BE2C (cell line): ENCODE data around the gene LIN7B. TPM values are rescaled to one million over a fixed set of nuclear protein-coding genes. Genes with fewer than 3 reads are reported as not detected.

ENCODE experiments used
- DNase-seq: peaks from one replicate; pipeline ENCODE4 v3.0.0-alpha.2; 2020
- H3K27me3 ChIP-seq: fragments of 250-450 bp; sonication (Bioruptor Pico); 2 replicates; pipeline ENCODE4 v1.5.1; 2020; ENCODE audit warnings: mild to moderate bottlenecking
- H3K36me3 ChIP-seq: fragments of 250-450 bp; sonication (Bioruptor Pico); 2 replicates; pipeline ENCODE4 v1.5.1; 2020; ENCODE audit warnings: mild to moderate bottlenecking
- H3K4me1 ChIP-seq: fragments of 250-450 bp; sonication (Bioruptor Pico); 2 replicates; pipeline ENCODE4 v1.5.1; 2020
- H3K4me3 ChIP-seq: 2 replicates; pipeline ENCODE4 v1.5.1; 2011; ENCODE audit warnings: low read depth, low read length
- H3K9me3 ChIP-seq: fragments of 250-450 bp; sonication (Bioruptor Pico); 2 replicates; pipeline ENCODE4 v1.5.1; 2020
- polyA plus RNA-seq: library from polyadenylated mRNA; unstranded; fragments of >200 nt; gene quantifications from one replicate; pipeline ENCODE4 v1.2.1, GENCODE V29; 2012; ENCODE audit warnings: low read depth, missing spikeins; ENCODE audit not compliant: insufficient read length, insufficient read depth
- TF ChIP-seq, protein P1 (sequence below): IDR thresholded peaks from 2 replicates; pipeline ENCODE4 v1.5.1; 2012; ENCODE audit warnings: mild to moderate bottlenecking, low read depth, low read length

The LIN7B gene
- 22.0 TPM for polyA plus RNA-seq

DNA sequence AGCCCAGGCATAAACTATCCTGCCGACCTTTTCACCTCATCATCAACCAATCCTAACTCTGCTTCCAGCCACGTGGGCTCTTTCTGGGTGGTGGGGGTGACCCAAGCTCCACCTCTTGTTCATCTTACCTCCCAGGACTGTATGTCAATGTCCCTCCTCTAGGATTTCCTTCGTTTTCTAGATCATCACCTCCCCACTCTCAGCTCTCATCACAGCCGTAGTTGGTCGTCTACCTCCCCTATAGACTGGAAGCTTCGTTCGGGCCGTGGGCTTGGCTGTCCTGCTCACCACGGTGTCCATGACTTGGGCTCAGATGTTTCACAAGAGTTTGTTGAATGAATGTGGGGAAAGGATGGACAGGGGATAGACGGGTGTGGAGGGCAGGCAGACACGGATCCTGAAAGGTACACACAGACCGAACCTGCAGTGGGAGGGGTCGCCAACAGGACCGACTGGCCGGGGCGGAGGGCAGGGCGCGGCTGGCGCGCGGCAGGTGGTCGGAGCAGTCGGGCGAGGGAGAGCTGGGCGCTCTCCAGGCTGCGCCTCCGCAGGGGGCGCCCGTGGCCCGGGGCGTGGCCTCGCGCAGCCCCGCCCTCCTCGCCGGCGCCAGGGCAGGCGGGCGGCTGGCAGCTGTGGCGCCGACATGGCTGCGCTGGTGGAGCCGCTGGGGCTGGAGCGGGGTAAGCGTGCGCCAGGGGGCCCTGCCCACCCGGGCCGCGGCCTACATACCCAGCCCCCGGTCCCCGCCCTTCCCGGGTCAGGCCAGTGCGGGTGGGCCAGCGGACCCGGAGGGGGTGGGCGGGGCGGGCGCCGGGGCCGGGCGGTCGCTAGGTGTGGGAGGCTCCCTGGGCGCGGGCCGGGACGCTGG, at the start of gene LIN7B:
Gene LIN7B (plus strand): TSS at position 609 of the 868 bp plus-strand sequence. CDS start 35 bp downstream, at position 644.
- DNase-seq = peak; percentile 92
- Histone ChIP-seq H3K36me3 (peaks cover 13% of the 10 kb centered on the region), H3K4me1 (peaks cover 4% of the 10 kb centered on the region; the same call in 1 of the 2 replicates), H3K9me3 (no peaks in the 10 kb centered on the region), H3K27me3 (no peaks in the 10 kb centered on the region), H3K4me3 (peak within 1 kb of the TSS; percentile 73)
- TF ChIP-seq, protein P1, sequence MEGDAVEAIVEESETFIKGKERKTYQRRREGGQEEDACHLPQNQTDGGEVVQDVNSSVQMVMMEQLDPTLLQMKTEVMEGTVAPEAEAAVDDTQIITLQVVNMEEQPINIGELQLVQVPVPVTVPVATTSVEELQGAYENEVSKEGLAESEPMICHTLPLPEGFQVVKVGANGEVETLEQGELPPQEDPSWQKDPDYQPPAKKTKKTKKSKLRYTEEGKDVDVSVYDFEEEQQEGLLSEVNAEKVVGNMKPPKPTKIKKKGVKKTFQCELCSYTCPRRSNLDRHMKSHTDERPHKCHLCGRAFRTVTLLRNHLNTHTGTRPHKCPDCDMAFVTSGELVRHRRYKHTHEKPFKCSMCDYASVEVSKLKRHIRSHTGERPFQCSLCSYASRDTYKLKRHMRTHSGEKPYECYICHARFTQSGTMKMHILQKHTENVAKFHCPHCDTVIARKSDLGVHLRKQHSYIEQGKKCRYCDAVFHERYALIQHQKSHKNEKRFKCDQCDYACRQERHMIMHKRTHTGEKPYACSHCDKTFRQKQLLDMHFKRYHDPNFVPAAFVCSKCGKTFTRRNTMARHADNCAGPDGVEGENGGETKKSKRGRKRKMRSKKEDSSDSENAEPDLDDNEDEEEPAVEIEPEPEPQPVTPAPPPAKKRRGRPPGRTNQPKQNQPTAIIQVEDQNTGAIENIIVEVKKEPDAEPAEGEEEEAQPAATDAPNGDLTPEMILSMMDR = peak; percentile 17

DNA sequence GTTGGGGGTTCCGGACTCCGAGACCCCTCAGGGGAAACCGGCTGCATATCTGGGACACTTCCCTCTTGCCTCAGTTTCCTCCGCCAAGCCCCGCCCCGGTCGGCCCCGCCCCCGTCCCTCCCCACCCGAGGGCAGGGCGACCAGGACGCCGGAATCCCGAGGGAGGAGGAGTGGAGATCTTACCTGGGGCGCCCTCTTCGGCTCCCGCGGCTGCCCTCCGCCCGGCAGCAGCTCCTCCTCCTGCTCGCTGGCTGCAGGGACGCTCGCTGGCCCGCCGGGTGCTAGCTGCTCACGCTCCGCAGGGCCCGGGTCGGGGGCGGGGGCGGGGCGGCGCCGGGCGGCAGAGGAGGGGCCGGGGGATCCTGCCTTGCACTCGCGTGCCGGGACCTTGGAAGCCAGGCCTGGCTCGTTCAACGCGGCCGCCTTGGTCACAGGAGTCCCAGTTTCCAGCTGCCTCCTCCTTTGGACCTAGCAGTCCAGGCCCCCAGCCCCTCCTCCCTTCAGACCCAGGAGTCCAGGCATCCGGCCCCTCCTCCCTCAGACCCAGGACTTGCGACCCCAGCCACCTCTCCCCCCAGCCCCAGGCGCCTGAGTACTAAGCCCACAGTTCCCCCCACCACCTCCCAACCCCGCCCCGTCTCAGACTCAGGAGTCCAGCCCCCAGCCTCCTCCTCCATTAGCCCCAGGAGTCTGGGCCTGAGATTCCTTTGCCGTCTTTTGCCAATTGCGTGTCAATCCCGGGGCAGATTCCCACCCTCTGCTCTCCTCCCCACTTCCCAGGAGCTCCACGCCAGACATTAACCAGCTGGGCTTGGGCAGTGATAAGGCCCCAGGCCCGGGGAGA, 49.2 kb upstream of the LIN7B start, which contains the start of gene NTF4:
Gene NTF4 (minus strand): TSS at position 51 of the 844 bp plus-strand sequence. CDS start 2,821 bp downstream, outside the sequence.
- Histone ChIP-seq H3K27me3 (no peaks in the 10 kb centered on the region), H3K4me1 (0 out of 2 replicates have a peak, but pooled peaks cover 3% of the 10 kb centered on the region), H3K4me3 (peak within 1 kb of the TSS; percentile 16), H3K36me3 (no peaks in the 10 kb centered on the region), H3K9me3 (no peaks in the 10 kb centered on the region)
- peak; percentile 69 for DNase-seq
- TF ChIP-seq, protein P1 = no peak

- no peaks in the 10 kb centered on the region for H3K9me3 ChIP-seq
- no peak overlapping the region for H3K4me3 ChIP-seq
- H3K4me1 ChIP-seq = 0 out of 2 replicates have a peak, but pooled peaks cover 3% of the 10 kb centered on the region
- no peaks in the 10 kb centered on the region; the same call in 1 of the 2 replicates for H3K27me3 ChIP-seq
- TF ChIP-seq, protein P1 = no peak
- DNase-seq = no peak
- no peaks in the 10 kb centered on the region for H3K36me3 ChIP-seq
These were observed 48.2 kb upstream of the LIN7B start for GRCh38 chr19:49065905-49066512.

GRCh38 chr19:49067554-49067953, 46.6 kb upstream of the LIN7B start:
- 0 out of 2 replicates have a peak, but pooled peaks cover 3% of the 10 kb centered on the region for H3K4me1 ChIP-seq
- TF ChIP-seq, protein P1 = no peak
- H3K27me3 ChIP-seq = peaks cover 5% of the 10 kb centered on the region
- no peaks in the 10 kb centered on the region for H3K9me3 ChIP-seq
- no peak overlapping the region for H3K4me3 ChIP-seq
- H3K36me3 ChIP-seq = no peaks in the 10 kb centered on the region
- no peak for DNase-seq

DNA sequence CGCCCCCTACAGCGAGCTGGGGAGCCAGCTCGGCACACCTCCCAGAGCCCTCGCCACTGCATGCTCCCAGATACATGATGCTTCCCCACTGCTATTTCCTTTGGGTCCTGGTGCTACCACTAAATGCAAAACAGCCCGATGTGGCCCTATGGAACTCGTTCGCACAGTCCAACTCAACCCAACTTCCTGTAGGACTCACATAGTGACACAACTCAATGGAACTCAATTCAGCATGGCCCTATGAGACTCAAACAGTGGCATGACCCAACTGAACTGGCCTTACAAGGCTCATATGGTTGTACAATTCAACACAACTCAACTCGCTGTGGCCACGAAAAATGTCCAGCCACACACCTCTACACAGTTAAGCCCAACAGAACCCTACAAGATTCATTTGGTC, 45.1 kb upstream of the LIN7B start:
- no peak for DNase-seq
- Histone ChIP-seq H3K9me3 (no peaks in the 10 kb centered on the region), H3K27me3 (peaks cover 15% of the 10 kb centered on the region), H3K4me3 (no peak overlapping the region), H3K4me1 (0 out of 2 replicates have a peak, but pooled peaks cover 3% of the 10 kb centered on the region), H3K36me3 (no peaks in the 10 kb centered on the region)
- TF ChIP-seq, protein P1 = no peak
